HCT116 (cell line): ENCODE results near the gene TTR. TPM values are rescaled to one million over a fixed set of nuclear protein-coding genes. Genes with fewer than 3 reads are reported as not detected.

ENCODE experiments used
- ATAC-seq: fragments of 200-7000 bp; cut with Tn5 transposase; 2 replicates; pipeline ENCODE4 v1.9.1; 2020; ENCODE audit warnings: mild to moderate bottlenecking, moderate library complexity
- BruUV-seq: library from RNA; stranded (reverse); fragments of 400-500 nt; replicated peaks from 2 replicates; lab custom pipeline; 2021; lab: Mats Ljungman, UMichigan
- CTCF ChIA-PET: fragments of 300-600 bp; sonication (Branson Sonifier 250); formaldehyde crosslinking; loops from one replicate; lab custom pipeline; 2021; ENCODE audit warnings: antibody characterized with exemption; lab: Charles Lee
- POLR2A ChIA-PET: fragments of 300-600, 350-600 bp; sonication (Branson Sonifier 250); formaldehyde crosslinking; loops from one replicate; lab custom pipeline; 2021; ENCODE audit warnings: antibody characterized with exemption; lab: Charles Lee
- RAD21 ChIA-PET, 2 experiments: fragments of 300-600 bp; sonication (Branson Sonifier 250); formaldehyde crosslinking; loops; one replicate each; lab custom pipeline; 2023; ENCODE audit warnings: low total read pairs in 2 of 2; ENCODE audit not compliant: uncharacterized antibody in 2 of 2, unreplicated experiment in 2 of 2, low non-redundant PET in 1 of 2; lab: Charles Lee
- DNase-seq: peaks from one replicate; pipeline ENCODE4 v3.0.0-alpha.2; 2010; ENCODE audit warnings: low read depth, low spot score
- H2AFZ ChIP-seq: fragments of 200-600 bp; shearing (Covaris generic), sonication (generic); 2 replicates; pipeline ENCODE4 v1.6.1; 2017; ENCODE audit warnings: low read depth, mixed run types, mixed read lengths, antibody characterized with exemption, low read length; ENCODE audit not compliant: poor library complexity, severe bottlenecking
- H3K27ac ChIP-seq: 2 replicates; pipeline ENCODE4 v1.5.1; 2012; ENCODE audit warnings: low read depth, low read length
- H3K27me3 ChIP-seq: fragments of 200-600 bp; sonication (generic); 2 replicates; pipeline ENCODE4 v1.6.1; 2016; ENCODE audit warnings: mixed run types, low read length, mixed read lengths; ENCODE audit not compliant: insufficient read depth
- H3K36me3 ChIP-seq, 2 experiments: fragments of 200-500 bp in 1 of 2; fragments of 200-600 bp in 1 of 2; sonication (Bioruptor generic) in 1 of 2; sonication (generic) in 1 of 2; 2 replicates each; pipeline versions ENCODE4 v1.5.1 to v1.6.1; 2014 to 2016; ENCODE audit warnings: low read length in 2 of 2, inconsistent platforms in 1 of 2, mixed read lengths in 1 of 2, mixed run types in 1 of 2; ENCODE audit not compliant: insufficient read depth in 2 of 2, control insufficient read depth in 1 of 2
- H3K4me1 ChIP-seq, 2 experiments: fragments of 200-600 bp in 1 of 2; sonication (generic) in 1 of 2; 2 replicates each; pipeline versions ENCODE4 v1.5.1 to v1.6.1; 2012 to 2017; ENCODE audit warnings: low read length in 2 of 2, inconsistent platforms in 1 of 2, mild to moderate bottlenecking in 1 of 2, mixed read lengths in 1 of 2, mixed run types in 1 of 2, moderate library complexity in 1 of 2; ENCODE audit not compliant: insufficient read depth in 2 of 2, control insufficient read depth in 1 of 2
- H3K4me2 ChIP-seq: fragments of 200-600 bp; sonication (generic); 2 replicates; pipeline ENCODE4 v1.6.1; 2017; ENCODE audit warnings: mixed run types, low read length, mixed read lengths
- H3K4me3 ChIP-seq, 2 experiments: fragments of 200-600 bp in 1 of 2; sonication (generic) in 1 of 2; replicated peaks in 1 of 2; 2 replicates each; pipeline ENCODE4 v1.5.1; 2011 to 2016; ENCODE audit warnings: low read length in 2 of 2, control low read depth in 1 of 2, low read depth in 1 of 2, mild to moderate bottlenecking in 1 of 2, mixed read lengths in 1 of 2, mixed run types in 1 of 2
- H3K79me2 ChIP-seq: fragments of 200-600 bp; sonication (generic); 2 replicates; pipeline ENCODE4 v1.6.1; 2017; ENCODE audit warnings: mild to moderate bottlenecking, mixed run types, low read length, moderate library complexity, mixed read lengths; ENCODE audit not compliant: insufficient read depth
- H3K9ac ChIP-seq: fragments of 200-600 bp; sonication (generic); 2 replicates; pipeline ENCODE4 v1.6.1; 2016; ENCODE audit warnings: low read length, mixed read lengths
- H3K9me2 ChIP-seq: fragments of 200-600 bp; sonication (generic), shearing (Covaris generic); 2 replicates; pipeline ENCODE4 v1.6.1; 2017; ENCODE audit warnings: mixed run types, mild to moderate bottlenecking, moderate library complexity; ENCODE audit not compliant: insufficient read depth
- H3K9me3 ChIP-seq, 2 experiments: fragments of 200-500 bp in 1 of 2; fragments of 200-600 bp in 1 of 2; sonication (Bioruptor generic) in 1 of 2; sonication (generic) in 1 of 2; 2 replicates each; pipeline ENCODE4 v1.6.1; 2014 to 2017; ENCODE audit warnings: low read length in 2 of 2, mixed read lengths in 2 of 2, inconsistent platforms in 1 of 2, low read depth in 1 of 2, mild to moderate bottlenecking in 1 of 2, mixed run types in 1 of 2, moderate library complexity in 1 of 2; ENCODE audit not compliant: control insufficient read depth in 1 of 2, insufficient read depth in 1 of 2
- H4K20me1 ChIP-seq: fragments of 200-600 bp; sonication (generic), shearing (Covaris generic); 2 replicates; pipeline ENCODE4 v1.6.1; 2017; ENCODE audit warnings: mixed run types, mild to moderate bottlenecking, moderate library complexity; ENCODE audit not compliant: insufficient read depth
- CEBPB ChIP-seq: IDR thresholded peaks from 2 replicates; pipeline ENCODE4 v1.6.1; 2012; ENCODE audit warnings: low read depth
- EGR1 ChIP-seq: IDR thresholded peaks from 2 replicates; pipeline ENCODE4 v1.6.1; 2012; ENCODE audit warnings: low read depth
- EZH2 ChIP-seq: fragments of 200-600 bp; sonication (generic); IDR thresholded peaks from 2 replicates; pipeline ENCODE4 v1.6.1; 2017; ENCODE audit warnings: antibody characterized with exemption, mixed run types
- JUND ChIP-seq: IDR thresholded peaks from 2 replicates; pipeline ENCODE4 v1.6.1; 2012
- POLR2A ChIP-seq: IDR thresholded peaks from 2 replicates; pipeline ENCODE4 v1.7.0; 2011; ENCODE audit warnings: borderline replicate concordance; ENCODE audit not compliant: insufficient read depth, insufficient read length; ENCODE audit errors: extremely low read depth
- POLR2AphosphoS5 ChIP-seq: IDR thresholded peaks from 2 replicates; pipeline ENCODE4 v1.6.1; 2011; ENCODE audit warnings: mild to moderate bottlenecking, low read depth, low read length, moderate library complexity
- SP1 ChIP-seq: IDR thresholded peaks from 2 replicates; pipeline ENCODE4 v1.6.1; 2012; ENCODE audit warnings: low read depth
- SRF ChIP-seq: IDR thresholded peaks from 2 replicates; pipeline ENCODE4 v1.6.1; 2012; ENCODE audit warnings: low read depth
- TCF7L2 ChIP-seq: IDR thresholded peaks from 2 replicates; pipeline ENCODE4 v1.7.0; 2011; ENCODE audit warnings: borderline replicate concordance, inconsistent platforms; ENCODE audit not compliant: insufficient read depth, insufficient read length; ENCODE audit errors: extremely low read depth
- YY1 ChIP-seq: IDR thresholded peaks from 2 replicates; pipeline ENCODE4 v1.6.1; 2011; ENCODE audit warnings: low read length, low read depth, moderate library complexity, mild to moderate bottlenecking; ENCODE audit not compliant: insufficient replicate concordance; ENCODE audit errors: extremely low read depth
- ZFX ChIP-seq: fragments of 450-650 bp; IDR thresholded peaks from 2 replicates; pipeline ENCODE4 v1.6.1; 2017
- intact Hi-C: fragments of 100-400 bp; cut with micrococcal nuclease; formaldehyde crosslinking; loops from 2 replicates; pipeline ENCODE4 v1.10.0; 2022
- total RNA-seq: library from RNA; stranded (reverse); gene quantifications from one replicate; pipeline ENCODE4 v1.2.1, GENCODE V29; 2021; ENCODE audit not compliant: unreplicated experiment
- TF ChIP-seq, protein P1 (sequence below): IDR thresholded peaks from 2 replicates; pipeline ENCODE4 v1.6.1; 2012
- TF ChIP-seq, protein P2 (sequence below), 3 experiments: fragments of 200-600 bp in 1 of 3; sonication (generic) in 1 of 3; IDR thresholded peaks in 2 of 3; conservative IDR thresholded peaks in 1 of 3; 2 replicates each; pipeline ENCODE4 v1.5.1; 2012 to 2017; ENCODE audit warnings: low read depth in 2 of 3, low read length in 2 of 3, antibody characterized with exemption in 1 of 3, borderline replicate concordance in 1 of 3, control low read depth in 1 of 3, mild to moderate bottlenecking in 1 of 3, mixed read lengths in 1 of 3, mixed run types in 1 of 3, moderate library complexity in 1 of 3; ENCODE audit not compliant: insufficient read depth in 1 of 3
- TF ChIP-seq, protein P3 (sequence below): IDR thresholded peaks from 2 replicates; pipeline ENCODE4 v1.6.1; 2012

Gene TTR
- total RNA-seq, 1 experiment from 2014 or later, result 1.2 TPM

DNA sequence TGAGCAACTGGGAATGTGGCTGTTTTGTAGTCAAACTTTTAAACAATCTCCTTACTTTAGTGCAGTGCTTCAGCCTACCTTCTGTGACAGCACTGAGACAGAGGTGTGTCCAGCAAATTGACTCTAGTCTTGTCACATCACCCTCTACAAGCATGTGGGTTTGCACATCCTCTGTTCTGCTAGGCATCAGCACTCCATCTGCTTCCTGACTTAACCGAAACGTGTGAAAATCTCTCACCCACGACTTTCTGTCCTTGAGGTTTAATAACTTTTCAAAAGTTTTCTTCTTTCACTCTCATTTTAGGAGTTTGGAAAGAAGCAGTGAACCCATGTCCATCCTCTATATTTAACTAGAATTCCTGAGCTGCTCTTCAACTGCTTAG lies 42.6 kb downstream of the TTR start:
- no peak for ATAC-seq
- no peaks in the 10 kb centered on the region for H3K9me2 ChIP-seq
- TF ChIP-seq ZFX (no peak), POLR2A (no peak), CEBPB (no peak), SRF (no peak), JUND (no peak), TCF7L2 (no peak), EZH2 (no peak), EGR1 (no peak), YY1 (no peak), SP1 (no peak), POLR2AphosphoS5 (no peak)
- TF ChIP-seq, protein P1, sequence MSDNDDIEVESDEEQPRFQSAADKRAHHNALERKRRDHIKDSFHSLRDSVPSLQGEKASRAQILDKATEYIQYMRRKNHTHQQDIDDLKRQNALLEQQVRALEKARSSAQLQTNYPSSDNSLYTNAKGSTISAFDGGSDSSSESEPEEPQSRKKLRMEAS, result no peak
- TF ChIP-seq, protein P2, sequence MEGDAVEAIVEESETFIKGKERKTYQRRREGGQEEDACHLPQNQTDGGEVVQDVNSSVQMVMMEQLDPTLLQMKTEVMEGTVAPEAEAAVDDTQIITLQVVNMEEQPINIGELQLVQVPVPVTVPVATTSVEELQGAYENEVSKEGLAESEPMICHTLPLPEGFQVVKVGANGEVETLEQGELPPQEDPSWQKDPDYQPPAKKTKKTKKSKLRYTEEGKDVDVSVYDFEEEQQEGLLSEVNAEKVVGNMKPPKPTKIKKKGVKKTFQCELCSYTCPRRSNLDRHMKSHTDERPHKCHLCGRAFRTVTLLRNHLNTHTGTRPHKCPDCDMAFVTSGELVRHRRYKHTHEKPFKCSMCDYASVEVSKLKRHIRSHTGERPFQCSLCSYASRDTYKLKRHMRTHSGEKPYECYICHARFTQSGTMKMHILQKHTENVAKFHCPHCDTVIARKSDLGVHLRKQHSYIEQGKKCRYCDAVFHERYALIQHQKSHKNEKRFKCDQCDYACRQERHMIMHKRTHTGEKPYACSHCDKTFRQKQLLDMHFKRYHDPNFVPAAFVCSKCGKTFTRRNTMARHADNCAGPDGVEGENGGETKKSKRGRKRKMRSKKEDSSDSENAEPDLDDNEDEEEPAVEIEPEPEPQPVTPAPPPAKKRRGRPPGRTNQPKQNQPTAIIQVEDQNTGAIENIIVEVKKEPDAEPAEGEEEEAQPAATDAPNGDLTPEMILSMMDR (IDR thresholded peaks at IDR 0.05 in 2 of 3, conservative IDR thresholded peaks at IDR 0.05 in 1 of 3; ENCODE audit: borderline replicate concordance in 1 of 3, insufficient read depth in 1 of 3, low read depth in 2 of 3, low read length in 2 of 3), result no peak
- TF ChIP-seq, protein P3, sequence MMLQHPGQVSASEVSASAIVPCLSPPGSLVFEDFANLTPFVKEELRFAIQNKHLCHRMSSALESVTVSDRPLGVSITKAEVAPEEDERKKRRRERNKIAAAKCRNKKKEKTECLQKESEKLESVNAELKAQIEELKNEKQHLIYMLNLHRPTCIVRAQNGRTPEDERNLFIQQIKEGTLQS, result no peak
- no peak overlapping the region for H2AFZ ChIP-seq
- H3K4me3 ChIP-seq, result no peak overlapping the region
- H3K4me2 ChIP-seq, result no peak overlapping the region
- ChIA-PET POLR2A (no interaction called here), CTCF (no interaction called here), RAD21 (no interaction called here)
- H4K20me1 ChIP-seq, result no peaks in the 10 kb centered on the region
- BruUV-seq, result no TSS peak
- H3K27ac ChIP-seq, result no peak overlapping the region
- H3K4me1 ChIP-seq, result no peaks in the 10 kb centered on the region
- no peak overlapping the region for H3K9ac ChIP-seq
- H3K79me2 ChIP-seq, result no peaks in the 10 kb centered on the region
- H3K9me3 ChIP-seq, result no peaks in the 10 kb centered on the region
- DNase-seq, result no peak
- H3K27me3 ChIP-seq, result no peaks in the 10 kb centered on the region
- intact Hi-C loops, result no loop called here
- no peaks in the 10 kb centered on the region for H3K36me3 ChIP-seq
